ENCODE measurements around the gene KIF26B.

KIF26B gene

GRCh38 chr1:245678860-245679411, 524.2 kb downstream of the KIF26B start:
- TF ChIP-seq TCF4 (CRISPR knock-in tag; IDR thresholded peaks at IDR 0.05; ENCODE audit: borderline replicate concordance): no peak
- no peak for TF ChIP-seq ISL1 (CRISPR knock-in tag; IDR thresholded peaks at IDR 0.05)
- TF ChIP-seq CSRNP3 (CRISPR knock-in tag; IDR thresholded peaks at IDR 0.05): no peak
- TF ChIP-seq PPARA (CRISPR knock-in tag; IDR thresholded peaks at IDR 0.05; ENCODE audit: borderline replicate concordance): no peak
- TF ChIP-seq PATZ1 (CRISPR knock-in tag; IDR thresholded peaks at IDR 0.05; ENCODE audit: borderline replicate concordance): no peak
- no peak for TF ChIP-seq RARB (CRISPR knock-in tag; IDR thresholded peaks at IDR 0.05)
- TF ChIP-seq ARNTL (CRISPR knock-in tag; IDR thresholded peaks at IDR 0.05; ENCODE audit: borderline replicate concordance, low read depth): no peak
- TF ChIP-seq CSDC2 (CRISPR knock-in tag; IDR thresholded peaks at IDR 0.05): no peak
- TF ChIP-seq CREB5 (CRISPR knock-in tag; IDR thresholded peaks at IDR 0.05; ENCODE audit: low read depth): no peak
- no peak for TF ChIP-seq OSR1 (CRISPR knock-in tag; IDR thresholded peaks at IDR 0.05)
- no peak for TF ChIP-seq TSHZ2 (CRISPR knock-in tag; IDR thresholded peaks at IDR 0.05)
- TF ChIP-seq ZFP30 (CRISPR knock-in tag; IDR thresholded peaks at IDR 0.05): no peak
- no peak for TF ChIP-seq ZC3H10 (CRISPR knock-in tag; IDR thresholded peaks at IDR 0.05)
- no peak for TF ChIP-seq ZNF8 (CRISPR knock-in tag; IDR thresholded peaks at IDR 0.05)
- TF ChIP-seq GLIS3 (CRISPR knock-in tag; IDR thresholded peaks at IDR 0.05): no peak
- no peak for TF ChIP-seq BACH2 (CRISPR knock-in tag; IDR thresholded peaks at IDR 0.05; ENCODE audit: borderline replicate concordance)
- no peak for TF ChIP-seq ZFP3 (CRISPR knock-in tag; IDR thresholded peaks at IDR 0.05)
- TF ChIP-seq SNAI2 (CRISPR knock-in tag; IDR thresholded peaks at IDR 0.05): no peak
- no peak; the same call in 2 of the 3 replicates for ATAC-seq

- TF ChIP-seq ZC3H10 (CRISPR knock-in tag; IDR thresholded peaks at IDR 0.05): no peak
- TF ChIP-seq CSRNP3 (CRISPR knock-in tag; IDR thresholded peaks at IDR 0.05): no peak
- no peak for TF ChIP-seq TCF4 (CRISPR knock-in tag; IDR thresholded peaks at IDR 0.05; ENCODE audit: borderline replicate concordance)
- TF ChIP-seq TSHZ2 (CRISPR knock-in tag; IDR thresholded peaks at IDR 0.05): no peak
- no peak for TF ChIP-seq SNAI2 (CRISPR knock-in tag; IDR thresholded peaks at IDR 0.05)
- TF ChIP-seq ZNF8 (CRISPR knock-in tag; IDR thresholded peaks at IDR 0.05): no peak
- no peak for TF ChIP-seq PATZ1 (CRISPR knock-in tag; IDR thresholded peaks at IDR 0.05; ENCODE audit: borderline replicate concordance)
- TF ChIP-seq PPARA (CRISPR knock-in tag; IDR thresholded peaks at IDR 0.05; ENCODE audit: borderline replicate concordance): no peak
- TF ChIP-seq POU6F1 (CRISPR knock-in tag; IDR thresholded peaks at IDR 0.05; ENCODE audit: borderline replicate concordance, low read depth): no peak
- TF ChIP-seq ZFP30 (CRISPR knock-in tag; IDR thresholded peaks at IDR 0.05): no peak
- TF ChIP-seq OSR1 (CRISPR knock-in tag; IDR thresholded peaks at IDR 0.05): no peak
- no peak for TF ChIP-seq BACH2 (CRISPR knock-in tag; IDR thresholded peaks at IDR 0.05; ENCODE audit: borderline replicate concordance)
- TF ChIP-seq TOX (CRISPR knock-in tag; IDR thresholded peaks at IDR 0.05; ENCODE audit: borderline replicate concordance): no peak
- no peak for ATAC-seq
These were observed 525.3 kb downstream of the KIF26B start for GRCh38 chr1:245679821-245680780.

Measured in SK-N-SH treated with all-trans-retinoic acid at 6 μM for 48 hours (cell line).